Tibial artery (tissue), 4 donors: Measurements from ENCODE around the gene ERBB3.

Experiments
- DNase-seq, 2 donors: peaks; one replicate each; pipeline ENCODE4 v3.0.0-alpha.2; 2019
- H3K27ac ChIP-seq, 2 donors: fragments of 200-600 bp; sonication (generic) in 1 of 2; 1 replicate in 1 of 2; 2 replicates in 1 of 2; pipeline ENCODE4 v1.5.1; 2018 to 2019; ENCODE audit warnings: mild to moderate bottlenecking in 1 of 2
- H3K27me3 ChIP-seq, 2 donors: fragments of 200-600 bp; sonication (generic) in 1 of 2; one replicate each; pipeline versions ENCODE4 v1.5.1 to v1.6.0; 2016 to 2019
- H3K36me3 ChIP-seq, 3 donors: fragments of 200-600 bp; sonication (generic) in 2 of 3; one replicate each; pipeline ENCODE4 v1.5.1; 2016 to 2019; ENCODE audit warnings: mild to moderate bottlenecking in 2 of 3
- H3K4me1 ChIP-seq, 4 donors: fragments of 200-600 bp; sonication (generic) in 2 of 4; 1 replicate in 3 of 4; 2 replicates in 1 of 4; pipeline ENCODE4 v1.5.1; 2016 to 2019
- H3K4me3 ChIP-seq, 2 donors: fragments of 200-600 bp; sonication (generic) in 1 of 2; 1 replicate in 1 of 2; 2 replicates in 1 of 2; pipeline ENCODE4 v1.5.1; 2018 to 2019; ENCODE audit warnings: mild to moderate bottlenecking in 2 of 2
- H3K9me3 ChIP-seq, 3 donors: fragments of 200-600 bp; sonication (generic) in 1 of 3; one replicate each; pipeline ENCODE4 v1.5.1; 2016 to 2019
- intact Hi-C: fragments of 100-400 bp; cut with DNase I; formaldehyde crosslinking; loops from one replicate; pipeline ENCODE4 v1.15.0; 2023; ENCODE audit warnings: low total_unique reads
- TF ChIP-seq, protein P1 (sequence below), 2 experiments: fragments of 200-600 bp in 1 of 2; fragments of 450-650 bp in 1 of 2; IDR thresholded peaks; one replicate each; pipeline ENCODE4 v1.5.1; 2017 to 2019; ENCODE audit warnings: antibody characterized with exemption in 2 of 2, mild to moderate bottlenecking in 1 of 2, moderate library complexity in 1 of 2

Gene ERBB3

GRCh38 chr12:56143870-56144269 is 63.9 kb downstream of the ERBB3 start:
- DNase-seq = no peak
- no peaks in the 10 kb centered on the region for H3K9me3 ChIP-seq
- TF ChIP-seq, protein P1, sequence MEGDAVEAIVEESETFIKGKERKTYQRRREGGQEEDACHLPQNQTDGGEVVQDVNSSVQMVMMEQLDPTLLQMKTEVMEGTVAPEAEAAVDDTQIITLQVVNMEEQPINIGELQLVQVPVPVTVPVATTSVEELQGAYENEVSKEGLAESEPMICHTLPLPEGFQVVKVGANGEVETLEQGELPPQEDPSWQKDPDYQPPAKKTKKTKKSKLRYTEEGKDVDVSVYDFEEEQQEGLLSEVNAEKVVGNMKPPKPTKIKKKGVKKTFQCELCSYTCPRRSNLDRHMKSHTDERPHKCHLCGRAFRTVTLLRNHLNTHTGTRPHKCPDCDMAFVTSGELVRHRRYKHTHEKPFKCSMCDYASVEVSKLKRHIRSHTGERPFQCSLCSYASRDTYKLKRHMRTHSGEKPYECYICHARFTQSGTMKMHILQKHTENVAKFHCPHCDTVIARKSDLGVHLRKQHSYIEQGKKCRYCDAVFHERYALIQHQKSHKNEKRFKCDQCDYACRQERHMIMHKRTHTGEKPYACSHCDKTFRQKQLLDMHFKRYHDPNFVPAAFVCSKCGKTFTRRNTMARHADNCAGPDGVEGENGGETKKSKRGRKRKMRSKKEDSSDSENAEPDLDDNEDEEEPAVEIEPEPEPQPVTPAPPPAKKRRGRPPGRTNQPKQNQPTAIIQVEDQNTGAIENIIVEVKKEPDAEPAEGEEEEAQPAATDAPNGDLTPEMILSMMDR (IDR thresholded peaks at IDR 0.05) = no peak
- H3K4me3 ChIP-seq = no peak overlapping the region
- H3K4me1 ChIP-seq = peaks cover 0 to 13% (median 8%) of the 10 kb centered on the region in 4 donors
- H3K27ac ChIP-seq = no peak overlapping the region
- intact Hi-C loops = no loop called here
- peaks cover 57 to 65% (median 65%) of the 10 kb centered on the region in 3 donors for H3K36me3 ChIP-seq
- H3K27me3 ChIP-seq = no peaks in the 10 kb centered on the region

DNA sequence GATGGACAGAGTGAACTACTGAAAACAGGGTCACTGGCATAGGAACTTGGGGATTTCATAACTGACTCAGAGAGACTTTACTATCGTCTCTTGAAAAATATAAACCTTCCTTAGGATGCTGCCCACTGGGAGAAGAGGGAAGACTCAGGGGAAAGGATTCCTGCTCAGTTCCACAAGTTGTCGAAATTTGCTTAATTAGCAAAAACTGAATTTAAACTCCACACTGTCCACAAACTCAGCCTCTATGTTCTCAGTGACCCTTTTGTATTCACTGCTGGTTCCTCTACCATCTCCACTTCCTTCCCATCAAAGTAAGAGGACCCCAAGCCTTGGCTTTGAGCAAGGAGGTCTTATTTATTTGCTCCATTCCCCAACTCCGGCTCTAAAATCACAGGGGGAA is 65.3 kb downstream of the ERBB3 start:
- no peak for DNase-seq
- Histone ChIP-seq H3K27ac (no peak overlapping the region), H3K4me1 (peaks cover 0 to 13% (median 8%) of the 10 kb centered on the region in 4 donors), H3K4me3 (no peak overlapping the region), H3K9me3 (no peaks in the 10 kb centered on the region), H3K27me3 (no peaks in the 10 kb centered on the region), H3K36me3 (peaks cover 45 to 51% (median 51%) of the 10 kb centered on the region in 3 donors)
- TF ChIP-seq, protein P1 (IDR thresholded peaks at IDR 0.05) = no peak
- intact Hi-C loops = no loop called here

DNA sequence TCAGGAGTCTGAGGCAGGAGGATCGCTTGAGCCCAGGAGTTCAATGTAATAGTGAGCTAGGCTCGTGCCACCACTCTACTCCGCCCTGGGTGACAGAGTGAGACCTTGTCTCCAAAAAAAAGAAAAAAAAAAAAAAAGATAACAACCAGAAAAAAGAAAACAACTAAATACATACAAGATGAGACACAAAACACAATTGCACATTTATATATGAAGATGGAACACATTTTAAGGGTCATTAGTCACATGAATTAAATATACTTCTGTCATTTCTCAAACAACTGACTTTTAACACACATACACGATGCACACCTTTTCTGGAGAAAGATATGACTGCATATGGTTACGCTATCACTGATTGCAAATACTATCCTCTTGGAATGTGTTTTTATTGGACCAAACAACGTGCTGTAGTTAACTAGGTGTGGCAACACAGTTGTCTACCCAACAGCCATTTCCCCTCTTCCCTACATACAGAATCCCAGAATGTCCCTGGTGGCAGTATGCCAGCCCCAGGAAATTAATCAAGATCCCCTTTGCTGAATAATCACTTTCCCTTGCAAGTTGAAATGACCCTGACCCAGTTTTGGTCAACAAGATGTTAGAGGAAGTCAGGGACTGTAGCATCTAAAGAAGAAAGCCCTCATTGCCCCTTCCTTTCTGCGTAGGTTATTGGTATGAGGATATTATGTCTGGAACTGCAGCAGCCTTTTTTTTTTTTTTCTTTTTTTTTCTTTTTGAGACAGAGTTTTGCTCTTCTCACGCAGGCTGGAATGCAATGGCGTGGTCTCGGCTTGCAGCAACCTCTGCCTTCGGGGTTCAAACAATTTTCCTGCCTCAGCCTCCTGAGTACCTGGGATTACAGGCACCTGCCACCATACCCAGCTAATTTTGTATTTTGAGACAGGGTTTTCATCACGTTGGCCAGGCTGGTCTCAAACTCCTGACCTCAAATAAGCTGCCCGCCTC is 66.8 kb downstream of the ERBB3 start:
- peaks cover 33 to 36% (median 36%) of the 10 kb centered on the region in 3 donors for H3K36me3 ChIP-seq
- no peak for DNase-seq
- no peaks in the 10 kb centered on the region for H3K9me3 ChIP-seq
- no peaks in the 10 kb centered on the region for H3K27me3 ChIP-seq
- TF ChIP-seq, protein P1 (IDR thresholded peaks at IDR 0.05) = no peak
- H3K4me3 ChIP-seq = no peak overlapping the region
- intact Hi-C loops = no loop called here
- no peak overlapping the region for H3K27ac ChIP-seq
- peaks cover 0 to 19% (median 12%) of the 10 kb centered on the region in 4 donors for H3K4me1 ChIP-seq

DNA sequence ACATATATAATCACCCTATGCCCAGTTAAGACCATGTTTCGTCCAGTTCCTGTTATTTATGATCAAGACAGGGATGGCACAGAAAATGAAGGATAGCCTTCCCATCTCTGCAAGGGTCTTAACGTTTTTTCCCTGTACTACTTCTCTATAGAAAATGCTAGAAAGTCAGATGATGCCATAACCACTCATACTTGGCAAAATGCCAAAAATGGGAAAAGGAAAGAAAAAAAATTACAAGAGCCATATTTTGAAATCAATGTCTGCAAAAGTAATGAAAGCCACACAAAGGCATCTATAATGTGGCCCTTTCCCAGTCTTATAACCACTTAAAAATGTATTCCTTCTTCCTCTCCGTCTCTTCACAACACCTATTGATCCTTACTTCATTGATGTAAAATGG is 70.6 kb downstream of the ERBB3 start:
- H3K27ac ChIP-seq = no peak overlapping the region
- no peaks in the 10 kb centered on the region for H3K9me3 ChIP-seq
- no peaks in the 10 kb centered on the region for H3K27me3 ChIP-seq
- H3K4me3 ChIP-seq = no peak overlapping the region
- TF ChIP-seq, protein P1 (IDR thresholded peaks at IDR 0.05) = no peak
- intact Hi-C loops = no loop called here
- H3K4me1 ChIP-seq = peaks cover 0 to 30% (median 25%) of the 10 kb centered on the region in 4 donors
- peaks cover 0 to 7% (median 0%) of the 10 kb centered on the region in 3 donors for H3K36me3 ChIP-seq
- no peak for DNase-seq

- DNase-seq = no peak
- intact Hi-C loops = no loop called here
- no peaks in the 10 kb centered on the region for H3K27me3 ChIP-seq
Observed at GRCh38 chr12:56151672-56152131, 71.7 kb downstream of the ERBB3 start.

More at GRCh38 chr12:56151672-56152131, 71.7 kb downstream of the ERBB3 start:
- peaks cover 0 to 7% (median 0%) of the 10 kb centered on the region in 3 donors for H3K36me3 ChIP-seq
- peak overlapping the region; percentile 58 to 59 for H3K4me3 ChIP-seq
- TF ChIP-seq, protein P1 (IDR thresholded peaks at IDR 0.05) = peak; percentile 10 to 35
- H3K4me1 ChIP-seq = peaks cover 0 to 28% (median 20%) of the 10 kb centered on the region in 4 donors
- H3K27ac ChIP-seq = peak overlapping the region; percentile 80 to 88
- no peaks in the 10 kb centered on the region for H3K9me3 ChIP-seq
